AG09319 (cell line): ENCODE results near the gene ASGR2.
"Not testable (repeated sequence)": the region's sequence is repeated elsewhere in the genome, so short reads cannot be mapped to it uniquely, and the experiment has no call there.

ENCODE experiments used
- DNase-seq: peaks from one replicate; pipeline ENCODE4 v3.0.0-alpha.2; 2010; ENCODE audit warnings: low read depth; ENCODE audit errors: extremely low read depth
- CTCF ChIP-seq: IDR thresholded peaks from 2 replicates; pipeline ENCODE4 v1.5.1; 2011; ENCODE audit warnings: low read depth, mild to moderate bottlenecking, inconsistent platforms, low read length, moderate library complexity

The ASGR2 gene

GRCh38 chr17:7131423-7131791 is 16.8 kb upstream of the ASGR2 start:
- DNase-seq: no peak
- no peak for TF ChIP-seq CTCF

DNA sequence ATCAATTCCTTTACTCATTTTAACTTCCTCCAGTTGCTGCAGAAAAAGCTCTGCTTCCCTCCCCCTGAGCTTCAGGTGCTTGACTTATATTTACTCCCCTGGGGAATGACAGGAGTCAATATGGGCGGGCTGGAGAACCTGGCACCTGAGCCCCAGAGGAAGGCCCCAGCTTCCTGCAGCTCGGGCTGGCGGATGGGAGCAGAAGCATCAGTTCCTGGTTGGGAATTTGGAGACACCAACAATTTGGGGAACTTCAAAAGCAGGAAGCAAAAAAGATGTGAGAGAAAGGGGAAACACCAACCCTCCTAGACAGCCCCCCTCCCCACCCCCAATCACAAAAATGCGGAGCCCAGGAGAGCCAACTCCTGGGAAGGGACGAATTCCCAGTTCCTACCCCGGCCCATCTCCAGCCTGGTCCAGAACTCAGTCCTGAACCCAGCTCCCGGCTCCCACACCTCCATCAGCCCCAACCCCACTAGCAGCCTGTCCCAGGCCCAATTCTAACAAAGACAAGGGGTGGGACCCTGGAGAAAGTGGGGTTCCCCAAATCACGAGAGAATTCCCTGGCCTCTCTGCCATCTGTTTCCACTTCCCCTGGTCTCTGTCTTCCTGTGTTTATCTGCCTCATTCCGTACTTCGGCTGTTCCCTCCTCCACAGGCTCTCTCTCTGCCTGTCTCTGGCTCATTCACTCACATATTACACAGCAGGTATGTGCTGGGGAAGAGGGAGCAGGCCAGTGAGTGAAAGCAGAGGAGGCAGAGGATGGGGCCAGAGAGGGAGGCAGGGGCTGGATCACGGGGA is 16.2 kb upstream of the ASGR2 start:
- TF ChIP-seq CTCF: no peak
- no peak for DNase-seq

DNA sequence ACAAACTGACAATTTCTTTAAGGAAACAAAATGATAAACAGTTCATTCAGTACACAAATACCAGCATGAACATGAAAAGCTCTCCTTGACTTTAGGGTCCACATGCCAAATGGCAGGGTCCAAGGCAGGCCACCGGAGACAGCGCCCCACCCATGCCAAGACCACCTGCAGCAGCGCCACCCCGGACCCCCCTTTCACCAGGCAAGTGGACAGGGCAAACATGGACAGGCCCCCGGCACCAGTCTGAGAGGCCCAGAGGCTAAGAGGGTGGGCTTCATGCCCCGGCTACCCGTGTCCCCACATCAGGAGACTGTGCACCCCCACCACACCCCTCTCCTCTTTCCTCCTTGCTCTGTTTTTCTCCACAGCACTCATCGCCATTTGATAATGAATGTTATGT is 14.7 kb upstream of the ASGR2 start:
- TF ChIP-seq CTCF: no peak
- DNase-seq: no peak

GRCh38 chr17:7128160-7128559 is 13.5 kb upstream of the ASGR2 start:
- no peak for TF ChIP-seq CTCF
- DNase-seq: no peak

DNA sequence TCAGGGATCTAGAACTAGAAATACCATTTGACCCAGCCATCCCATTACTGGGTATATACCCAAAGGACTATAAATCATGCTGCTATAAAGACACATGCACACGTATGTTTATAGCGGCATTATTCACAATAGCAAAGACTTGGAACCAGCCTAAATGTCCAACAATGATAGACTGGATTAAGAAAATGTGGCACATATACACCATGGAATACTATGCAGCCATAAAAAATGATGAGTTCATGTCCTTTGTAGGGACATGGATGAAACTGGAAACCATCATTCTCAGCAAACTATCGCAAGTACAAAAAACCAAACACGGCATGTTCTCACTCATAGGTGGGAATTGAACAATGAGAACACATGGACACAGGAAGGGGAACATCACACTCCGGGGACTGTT is 12.9 kb upstream of the ASGR2 start:
- DNase-seq: not testable (repeated sequence)

- not testable (repeated sequence) for DNase-seq
Observed at GRCh38 chr17:7126386-7126785, 11.8 kb upstream of the ASGR2 start.

GRCh38 chr17:7124923-7125322 is 10.3 kb upstream of the ASGR2 start:
- DNase-seq: no peak
- no peak for TF ChIP-seq CTCF

GRCh38 chr17:7123844-7124243 is 9.2 kb upstream of the ASGR2 start:
- TF ChIP-seq CTCF: no peak
- no peak for DNase-seq
